ENCODE results near the gene ACTN3.
"Not testable (repeated sequence)": the region's sequence is repeated elsewhere in the genome, so short reads cannot be mapped to it uniquely, and the experiment has no call there.

ACTN3 gene

GRCh38 chr11:66595245-66595904, 48.7 kb downstream of the ACTN3 start:
- H3K4me1 Mint-ChIP-seq = peaks cover 44% of the 10 kb centered on the region
- H3K27ac Mint-ChIP-seq = peak overlapping the region; percentile 87 to 94
- no peaks in the 10 kb centered on the region for H3K9me3 Mint-ChIP-seq
- ATAC-seq = no peak
- peak overlapping the region; percentile 78 to 100 for H3K4me3 Mint-ChIP-seq
- no peaks in the 10 kb centered on the region for H3K27me3 Mint-ChIP-seq
- peak in 1 of 2 donors; percentile 9 for DNase-seq

GRCh38 chr11:66598993-66599392, 52.3 kb downstream of the ACTN3 start:
- Mint-ChIP-seq H3K9me3 (no peaks in the 10 kb centered on the region), H3K4me1 (peaks cover 20% of the 10 kb centered on the region), H3K27ac (no peak overlapping the region), H3K4me3 (no peak overlapping the region), H3K27me3 (no peaks in the 10 kb centered on the region)
- DNase-seq (no peak), ATAC-seq (no peak)

GRCh38 chr11:66600219-66600618, 53.5 kb downstream of the ACTN3 start:
- Mint-ChIP-seq H3K4me1 (peaks cover 9% of the 10 kb centered on the region), H3K4me3 (no peak overlapping the region), H3K9me3 (no peaks in the 10 kb centered on the region), H3K27me3 (no peaks in the 10 kb centered on the region), H3K27ac (peak overlapping the region in 1 of 2 donors; percentile 19)
- ATAC-seq (no peak), DNase-seq (no peak)

- H3K4me3 Mint-ChIP-seq = no peak overlapping the region
- peaks cover 4% of the 10 kb centered on the region for H3K4me1 Mint-ChIP-seq
- ATAC-seq (no peak), DNase-seq (no peak)
- no peaks in the 10 kb centered on the region for H3K27me3 Mint-ChIP-seq
- H3K27ac Mint-ChIP-seq = no peak overlapping the region
- H3K9me3 Mint-ChIP-seq = no peaks in the 10 kb centered on the region
Observed at GRCh38 chr11:66600631-66601233, 54.0 kb downstream of the ACTN3 start.

- DNase-seq (no peak), ATAC-seq (no peak)
- Mint-ChIP-seq H3K27ac (peak overlapping the region in 1 of 2 donors; percentile 45), H3K4me3 (no peak overlapping the region), H3K9me3 (no peaks in the 10 kb centered on the region), H3K27me3 (no peaks in the 10 kb centered on the region), H3K4me1 (no peaks in the 10 kb centered on the region)
Observed at GRCh38 chr11:66603072-66603471, 56.4 kb downstream of the ACTN3 start.

GRCh38 chr11:66604155-66604554, 57.5 kb downstream of the ACTN3 start:
- Mint-ChIP-seq H3K27ac (no peak overlapping the region), H3K27me3 (no peaks in the 10 kb centered on the region), H3K4me1 (no peaks in the 10 kb centered on the region), H3K9me3 (no peaks in the 10 kb centered on the region), H3K4me3 (no peak overlapping the region)
- DNase-seq (no peak), ATAC-seq (no peak)

DNA sequence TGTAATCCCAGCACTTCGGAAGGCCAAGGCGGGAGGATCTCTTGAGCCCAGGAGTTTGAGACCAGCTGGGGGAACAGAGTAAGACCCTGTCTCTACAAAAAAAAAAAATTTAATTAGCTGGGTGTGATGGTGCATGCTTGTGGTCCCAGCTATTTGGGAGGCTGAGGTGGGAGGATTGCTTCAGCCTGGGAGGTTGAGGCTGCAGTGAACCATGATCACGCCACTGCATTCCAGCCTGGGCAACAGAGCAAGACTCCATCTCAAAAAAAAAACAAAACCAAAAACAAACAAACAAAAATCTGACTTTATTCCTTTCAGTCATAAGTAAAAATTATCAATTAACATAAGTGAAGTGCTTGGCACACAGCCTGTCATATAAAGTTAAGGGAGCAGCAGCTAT, 59.9 kb downstream of the ACTN3 start:
- not testable (repeated sequence) for DNase-seq, H3K27me3 Mint-ChIP-seq, H3K27ac Mint-ChIP-seq, H3K9me3 Mint-ChIP-seq, ATAC-seq, H3K4me3 Mint-ChIP-seq, H3K4me1 Mint-ChIP-seq

DNA sequence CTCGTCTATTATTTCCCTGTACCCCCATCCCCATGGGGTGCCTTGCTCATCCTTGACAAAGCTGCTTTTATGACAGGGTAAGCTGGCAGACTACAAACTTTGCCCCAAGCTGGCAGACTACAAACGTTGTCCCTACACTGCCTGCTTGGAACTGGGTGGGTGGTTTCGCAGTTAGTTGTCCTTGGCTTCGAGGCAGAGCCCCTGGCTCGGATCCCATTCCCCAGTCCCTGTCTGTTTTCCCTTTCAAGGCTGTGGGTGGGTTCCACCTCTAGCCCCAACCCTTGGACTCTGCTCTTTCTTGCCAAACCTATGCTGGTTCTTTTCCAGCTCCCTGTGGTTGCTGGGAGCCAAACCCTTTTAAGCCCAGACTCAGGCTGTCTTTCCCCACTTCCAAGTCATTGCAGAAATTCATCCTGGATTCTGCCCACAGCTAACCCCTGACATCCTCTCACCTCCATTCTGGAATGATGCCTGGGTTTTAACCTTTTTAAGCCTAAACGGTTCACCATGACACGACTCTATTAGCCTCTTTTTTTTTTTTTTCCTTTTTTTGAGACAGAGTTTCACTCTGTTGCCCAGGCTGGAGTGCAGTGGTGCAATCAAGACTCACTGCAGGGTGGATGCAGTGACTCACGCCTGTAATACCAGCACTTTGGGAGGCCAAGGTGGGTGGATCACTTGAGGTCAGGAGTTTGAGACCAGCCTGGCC, 60.6 kb downstream of the ACTN3 start:
- H3K27me3 Mint-ChIP-seq = no peaks in the 10 kb centered on the region
- no peak for DNase-seq
- no peak for ATAC-seq
- no peaks in the 10 kb centered on the region for H3K4me1 Mint-ChIP-seq
- H3K27ac Mint-ChIP-seq = no peak overlapping the region
- no peaks in the 10 kb centered on the region for H3K9me3 Mint-ChIP-seq
- no peak overlapping the region for H3K4me3 Mint-ChIP-seq

DNA sequence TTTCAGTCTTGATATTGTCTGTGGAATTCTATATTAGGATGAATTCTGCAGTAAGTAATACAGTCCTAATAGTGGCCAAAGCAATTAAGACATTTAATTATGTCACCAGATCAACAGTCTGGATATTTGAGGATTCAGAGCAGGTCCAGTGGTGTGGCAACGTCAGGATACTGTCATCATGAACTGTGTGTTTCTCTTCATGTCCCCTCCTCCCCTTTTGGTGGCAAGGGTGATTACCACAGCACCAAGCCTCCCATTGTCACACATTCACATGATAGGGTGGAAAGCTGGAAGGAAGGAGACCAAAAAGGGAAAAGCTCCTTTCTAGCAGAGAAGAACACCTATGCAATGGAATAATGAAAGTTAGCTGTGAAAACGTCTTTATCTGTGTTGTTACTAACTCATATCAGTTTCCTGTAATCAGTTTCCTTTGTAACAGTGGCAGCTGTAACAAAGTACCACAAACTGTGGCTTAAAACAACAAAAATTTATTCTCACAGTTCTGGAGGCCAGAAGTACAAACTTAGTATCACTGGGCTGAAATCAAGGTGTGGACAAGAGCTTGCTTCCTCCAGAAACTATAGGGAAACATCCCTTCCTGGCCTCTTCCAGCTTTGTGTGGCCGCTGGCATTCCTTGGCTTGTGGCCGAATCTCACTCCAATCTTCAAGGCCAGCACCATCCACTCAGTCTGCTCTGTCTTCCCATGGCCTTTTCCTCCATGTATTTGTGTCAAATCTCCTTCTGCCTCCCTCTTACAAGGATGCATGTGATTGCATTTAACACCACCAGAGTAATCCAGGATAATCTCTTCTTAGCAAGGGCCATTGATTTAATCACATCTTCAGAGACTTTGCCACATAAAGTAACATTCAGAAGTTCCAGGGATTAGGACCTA, 63.3 kb downstream of the ACTN3 start:
- Mint-ChIP-seq H3K4me3 (no peak overlapping the region), H3K9me3 (no peaks in the 10 kb centered on the region), H3K27ac (no peak overlapping the region), H3K27me3 (no peaks in the 10 kb centered on the region), H3K4me1 (peaks cover 5% of the 10 kb centered on the region)
- no peak for DNase-seq
- ATAC-seq = no peak

DNA sequence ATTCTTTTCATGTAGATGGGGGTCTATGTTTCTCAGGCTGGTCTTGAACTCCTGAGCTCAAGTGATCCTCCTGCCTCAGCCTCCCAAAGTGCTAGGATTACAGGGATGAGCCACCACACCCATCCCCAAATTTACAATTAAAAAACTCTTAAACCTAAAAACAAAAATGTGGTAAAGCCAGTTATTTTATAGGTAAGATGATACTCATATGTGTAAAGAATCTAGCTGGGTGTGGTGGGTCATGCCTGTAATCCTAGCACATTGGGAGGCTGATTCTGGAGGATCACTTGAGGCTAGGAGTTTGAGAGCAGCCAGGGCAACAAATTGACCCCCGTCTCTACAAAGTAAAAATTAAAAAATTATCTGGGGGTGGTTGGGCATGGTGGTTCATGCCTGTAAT, 65.8 kb downstream of the ACTN3 start:
- no peak for ATAC-seq
- Mint-ChIP-seq H3K4me1 (peaks cover 16% of the 10 kb centered on the region), H3K27ac (no peak overlapping the region), H3K4me3 (no peak overlapping the region), H3K27me3 (no peaks in the 10 kb centered on the region), H3K9me3 (no peaks in the 10 kb centered on the region)
- DNase-seq = no peak

All from stimulated activated naive CD8-positive, alpha-beta T cell treated with anti-CD3 and anti-CD28 coated beads, Interleukin-15, amount 100 ng/mL, for 72 hours (primary cell).